SK-N-MC (cell line): Measurements from ENCODE around the gene FBXL14.

ENCODE experiments used
- EZH2 ChIP-seq: fragments of 200-600 bp; sonication (generic); IDR thresholded peaks from one replicate; pipeline ENCODE4 v1.6.1; 2017; ENCODE audit warnings: antibody characterized with exemption
- POLR2AphosphoS5 ChIP-seq: IDR thresholded peaks from 2 replicates; pipeline ENCODE4 v1.6.1; 2012; ENCODE audit warnings: mild to moderate bottlenecking, low read depth, low read length, borderline replicate concordance

DNA sequence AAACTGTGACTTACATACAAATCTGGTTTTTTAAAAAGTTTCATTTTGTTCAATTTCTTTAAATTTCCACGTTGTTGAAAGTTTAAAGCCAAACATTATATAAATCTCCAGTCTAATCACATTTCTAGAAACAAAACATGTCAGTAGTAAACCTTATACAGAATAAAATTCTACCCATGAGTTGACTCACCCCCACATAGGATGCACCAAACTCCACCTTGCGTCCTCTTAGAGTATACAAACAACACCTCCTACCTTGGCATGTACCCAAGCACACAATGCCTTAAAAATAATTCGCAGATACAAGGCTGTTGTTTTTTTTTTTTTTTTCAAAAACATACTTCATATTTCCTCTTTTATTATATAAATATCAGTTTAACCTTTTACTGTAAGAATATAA lies 3.3 kb downstream of the FBXL14 start:
- TF ChIP-seq POLR2AphosphoS5 = no peak
- no peak for TF ChIP-seq EZH2
